ENCODE measurements around the gene SERINC5.

GRCh38 chr5:80127116-80127552 is 128.7 kb downstream of the SERINC5 start:
- no peak for TF ChIP-seq CTCF (IDR thresholded peaks at IDR 0.05)
- TF ChIP-seq POLR2A (IDR thresholded peaks at IDR 0.05), result no peak

Measured in adrenal gland (tissue), 5 donors.